Keratinocyte (primary cell): ENCODE measurements around the gene ZNF555. TPM values are rescaled to one million over a fixed set of nuclear protein-coding genes. Genes with fewer than 3 reads are reported as not detected.

Experiments
- DNase-seq: peaks from one replicate; pipeline ENCODE4 v3.0.0-alpha.2; 2011; ENCODE audit warnings: low read depth, missing footprints, low spot score
- FAIRE-seq: peaks from 2 replicates; lab custom pipeline; 2011; peaks lifted over from hg19 to GRCh38; lab: Jason Lieb, UNC
- H2AFZ ChIP-seq: 2 replicates; pipeline ENCODE4 v1.6.0; 2012; ENCODE audit warnings: low read length, control low read depth, inconsistent platforms; ENCODE audit not compliant: control insufficient read depth
- H3K27ac ChIP-seq: 2 replicates; pipeline ENCODE4 v1.5.1; 2011; ENCODE audit warnings: low read length; ENCODE audit not compliant: control insufficient read depth, insufficient read depth
- H3K27me3 ChIP-seq: 3 replicates; pipeline ENCODE4 v1.6.0; 2011; ENCODE audit warnings: low read length; ENCODE audit not compliant: control insufficient read depth, insufficient read depth; ENCODE audit errors: extremely low read depth
- H3K36me3 ChIP-seq, 2 experiments: 2 replicates in 1 of 2; 3 replicates in 1 of 2; pipeline ENCODE4 v1.5.1; 2011; ENCODE audit warnings: low read length in 2 of 2, mild to moderate bottlenecking in 1 of 2; ENCODE audit not compliant: control insufficient read depth in 2 of 2, insufficient read depth in 2 of 2; ENCODE audit errors: extremely low read depth in 1 of 2
- H3K4me1 ChIP-seq: 3 replicates; pipeline ENCODE4 v1.5.1; 2011; ENCODE audit warnings: low read length; ENCODE audit not compliant: control insufficient read depth, insufficient read depth; ENCODE audit errors: extremely low read depth
- H3K4me2 ChIP-seq: 3 replicates; pipeline ENCODE4 v1.6.0; 2011; ENCODE audit warnings: low read depth, low read length; ENCODE audit not compliant: control insufficient read depth, insufficient read depth; ENCODE audit errors: extremely low read depth
- H3K4me3 ChIP-seq, 3 experiments: fragments of 200-600 bp in 1 of 3; sonication (generic) in 1 of 3; 2 replicates in 2 of 3; 3 replicates in 1 of 3; pipeline ENCODE4 v1.5.1; 2011 to 2016; ENCODE audit warnings: low read length in 3 of 3, mild to moderate bottlenecking in 3 of 3, control low read depth in 2 of 3, inconsistent platforms in 1 of 3, low read depth in 1 of 3, mixed read lengths in 1 of 3, mixed run types in 1 of 3, moderate library complexity in 1 of 3; ENCODE audit not compliant: control insufficient read depth in 2 of 3, insufficient read depth in 2 of 3; ENCODE audit errors: extremely low read depth in 1 of 3
- H3K79me2 ChIP-seq: 2 replicates; pipeline ENCODE4 v1.6.0; 2012; ENCODE audit warnings: low read length; ENCODE audit not compliant: control insufficient read depth, insufficient read depth
- H3K9ac ChIP-seq: 3 replicates; pipeline ENCODE4 v1.6.0; 2011; ENCODE audit warnings: low read length; ENCODE audit not compliant: control insufficient read depth, insufficient read depth; ENCODE audit errors: extremely low read depth
- H3K9me1 ChIP-seq: 3 replicates; pipeline ENCODE4 v1.6.0; 2011; ENCODE audit warnings: low read length; ENCODE audit not compliant: control insufficient read depth, insufficient read depth; ENCODE audit errors: extremely low read depth
- H3K9me3 ChIP-seq: 2 replicates; pipeline ENCODE4 v1.5.1; 2012; ENCODE audit warnings: low read depth, low read length; ENCODE audit not compliant: control insufficient read depth
- H4K20me1 ChIP-seq: 3 replicates; pipeline ENCODE4 v1.6.0; 2011; ENCODE audit warnings: low read length; ENCODE audit not compliant: control insufficient read depth, insufficient read depth; ENCODE audit errors: extremely low read depth
- EZH2 ChIP-seq: IDR thresholded peaks from one replicate; pipeline ENCODE4 v1.6.1; 2012; ENCODE audit warnings: inconsistent platforms, mild to moderate bottlenecking, low read length, moderate library complexity
- dilution Hi-C: fragments of 300-500 bp; cut with MboI; formaldehyde crosslinking; loops from one replicate; pipeline ENCODE4 v1.7.0; 2020; ENCODE audit warnings: low sequenced_read_pairs; ENCODE audit not compliant: extremely low pct_ligation_motif_present
- polyA plus RNA-seq, 5 experiments: library from polyadenylated mRNA; depleted of rRNA in 3 of 5; stranded (reverse) in 3 of 5; stranded (forward) in 1 of 5; unstranded in 1 of 5; fragments of >200 nt; gene quantifications; 1 replicate in 1 of 5; 2 replicates in 3 of 5; 3 replicates in 1 of 5; pipeline versions ENCODE4 v1.2.1 to v1.2.3, GENCODE V29; 2011 to 2012; ENCODE audit warnings: missing spikeins in 2 of 5, low read depth in 1 of 5, low replicate concordance in 1 of 5
- TF ChIP-seq, protein P1 (sequence below), 3 experiments: IDR thresholded peaks in 1 of 3; conservative IDR thresholded peaks in 1 of 3; optimal IDR thresholded peaks in 1 of 3; 2 replicates in 2 of 3; 3 replicates in 1 of 3; pipeline versions ENCODE3 to v1.5.1; 2011; ENCODE audit warnings: low read length in 3 of 3, mild to moderate bottlenecking in 3 of 3, moderate library complexity in 2 of 3, control low read depth in 1 of 3, inconsistent platforms in 1 of 3; ENCODE audit not compliant: insufficient read depth in 2 of 3; ENCODE audit errors: extremely low read depth in 1 of 3

The ZNF555 gene
- polyA plus RNA-seq, 1 donor (not counting 4 experiments of a cell fraction or from before 2014, with no cell fraction given): 4.3 TPM

DNA sequence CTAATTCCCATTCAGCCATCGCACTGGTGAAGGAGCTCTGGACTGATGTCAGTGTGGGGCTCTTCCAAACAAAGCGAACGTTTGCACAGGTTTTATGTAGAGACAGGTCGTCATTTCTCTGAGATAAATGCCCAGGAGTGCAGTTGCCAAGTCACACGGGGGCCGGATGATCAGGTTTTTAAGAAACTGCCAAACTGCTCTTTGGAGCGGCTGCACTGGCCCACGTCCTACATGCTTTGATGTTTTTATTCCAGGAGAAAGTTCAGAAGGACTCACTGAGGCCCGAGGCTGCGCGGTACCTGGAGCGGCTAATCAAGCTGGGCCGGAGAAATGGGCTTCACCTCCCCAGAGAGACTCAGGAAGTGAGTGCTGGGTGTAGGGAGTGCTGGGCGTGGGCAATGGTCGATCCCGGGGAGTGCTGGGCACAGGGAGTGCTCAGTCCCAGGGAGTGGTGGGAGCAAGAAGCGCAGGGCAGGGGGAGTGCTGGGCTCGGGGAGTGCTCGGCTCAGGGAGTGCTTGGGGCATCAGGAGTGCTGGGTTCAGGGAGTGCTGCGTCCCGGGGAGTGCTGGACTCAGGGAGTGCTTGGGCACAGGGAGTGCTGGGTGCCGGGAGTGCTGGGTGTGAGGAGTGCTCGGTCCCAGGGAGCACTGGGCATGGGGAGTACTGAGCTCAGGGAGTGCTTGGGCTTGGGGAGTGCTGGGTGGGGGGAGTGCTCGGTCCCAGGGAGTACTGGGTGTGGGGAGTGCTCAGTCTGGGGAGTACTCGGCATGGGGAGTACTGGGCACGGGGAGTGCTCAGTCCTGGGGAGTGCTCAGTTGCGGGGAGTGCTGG, 45.2 kb upstream of the ZNF555 start:
- H4K20me1 ChIP-seq: no peaks in the 10 kb centered on the region
- H3K4me2 ChIP-seq: no peak overlapping the region
- H2AFZ ChIP-seq: no peak overlapping the region
- H3K27ac ChIP-seq: no peak overlapping the region
- TF ChIP-seq EZH2: no peak
- TF ChIP-seq, protein P1, sequence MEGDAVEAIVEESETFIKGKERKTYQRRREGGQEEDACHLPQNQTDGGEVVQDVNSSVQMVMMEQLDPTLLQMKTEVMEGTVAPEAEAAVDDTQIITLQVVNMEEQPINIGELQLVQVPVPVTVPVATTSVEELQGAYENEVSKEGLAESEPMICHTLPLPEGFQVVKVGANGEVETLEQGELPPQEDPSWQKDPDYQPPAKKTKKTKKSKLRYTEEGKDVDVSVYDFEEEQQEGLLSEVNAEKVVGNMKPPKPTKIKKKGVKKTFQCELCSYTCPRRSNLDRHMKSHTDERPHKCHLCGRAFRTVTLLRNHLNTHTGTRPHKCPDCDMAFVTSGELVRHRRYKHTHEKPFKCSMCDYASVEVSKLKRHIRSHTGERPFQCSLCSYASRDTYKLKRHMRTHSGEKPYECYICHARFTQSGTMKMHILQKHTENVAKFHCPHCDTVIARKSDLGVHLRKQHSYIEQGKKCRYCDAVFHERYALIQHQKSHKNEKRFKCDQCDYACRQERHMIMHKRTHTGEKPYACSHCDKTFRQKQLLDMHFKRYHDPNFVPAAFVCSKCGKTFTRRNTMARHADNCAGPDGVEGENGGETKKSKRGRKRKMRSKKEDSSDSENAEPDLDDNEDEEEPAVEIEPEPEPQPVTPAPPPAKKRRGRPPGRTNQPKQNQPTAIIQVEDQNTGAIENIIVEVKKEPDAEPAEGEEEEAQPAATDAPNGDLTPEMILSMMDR (optimal IDR thresholded peaks at IDR 0.05 in 1 of 3, IDR thresholded peaks at IDR 0.05 in 1 of 3, conservative IDR thresholded peaks at IDR 0.05 in 1 of 3; ENCODE audit: extremely low read depth in 1 of 3, insufficient read depth in 2 of 3, low read length in 3 of 3): no peak
- dilution Hi-C loops: no loop called here
- H3K9me3 ChIP-seq: no peaks in the 10 kb centered on the region
- H3K27me3 ChIP-seq: no peaks in the 10 kb centered on the region
- H3K4me1 ChIP-seq: no peaks in the 10 kb centered on the region
- H3K79me2 ChIP-seq: peaks cover 4% of the 10 kb centered on the region
- FAIRE-seq (no peak), DNase-seq (no peak)
- H3K4me3 ChIP-seq: no peak overlapping the region
- peaks cover 25 to 50% of the 10 kb centered on the region in 2 experiments for H3K36me3 ChIP-seq
- H3K9ac ChIP-seq: no peak overlapping the region
- H3K9me1 ChIP-seq: no peaks in the 10 kb centered on the region

DNA sequence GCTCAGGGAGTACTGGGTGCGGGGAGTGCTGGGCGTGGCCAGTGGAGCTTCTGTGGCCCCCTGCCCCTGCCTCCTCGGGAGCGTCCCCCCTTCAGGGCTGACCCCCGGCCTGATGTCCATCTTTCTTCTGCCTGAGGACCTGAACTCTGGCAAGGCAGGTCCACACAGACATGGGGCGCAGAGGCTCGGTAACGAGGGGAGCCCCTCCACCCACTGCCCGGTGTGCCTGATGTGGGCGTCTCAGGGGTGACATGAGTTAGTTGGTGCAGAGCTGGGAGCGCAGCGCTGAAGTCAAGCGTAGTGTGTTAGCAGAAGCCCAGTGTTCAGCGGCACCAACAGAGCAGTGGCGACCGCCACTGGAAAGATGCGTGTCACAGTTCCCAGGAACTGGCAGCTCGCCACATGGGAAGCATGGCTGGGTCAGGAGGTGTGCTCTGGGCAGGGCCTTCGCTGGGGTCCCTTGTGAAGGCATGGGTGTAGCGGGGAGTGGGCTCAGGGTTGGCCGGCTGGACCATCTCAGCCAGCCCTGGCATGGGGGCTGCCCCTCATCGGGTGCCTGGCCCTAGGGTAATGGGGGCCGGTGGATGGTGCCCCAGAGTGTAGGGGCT, 44.5 kb upstream of the ZNF555 start:
- Histone ChIP-seq H3K9ac (no peak overlapping the region), H3K4me1 (no peaks in the 10 kb centered on the region), H3K9me1 (no peaks in the 10 kb centered on the region), H3K27me3 (no peaks in the 10 kb centered on the region), H3K36me3 (peaks cover 25 to 51% of the 10 kb centered on the region in 2 experiments), H3K79me2 (peaks cover 2% of the 10 kb centered on the region), H3K4me3 (no peak overlapping the region), H4K20me1 (no peaks in the 10 kb centered on the region), H3K27ac (no peak overlapping the region), H3K9me3 (no peaks in the 10 kb centered on the region), H3K4me2 (no peak overlapping the region), H2AFZ (no peak overlapping the region)
- dilution Hi-C loops: no loop called here
- FAIRE-seq: no peak
- TF ChIP-seq, protein P1 (optimal IDR thresholded peaks at IDR 0.05 in 1 of 3, IDR thresholded peaks at IDR 0.05 in 1 of 3, conservative IDR thresholded peaks at IDR 0.05 in 1 of 3; ENCODE audit: extremely low read depth in 1 of 3, insufficient read depth in 2 of 3, low read length in 3 of 3): no peak
- no peak for TF ChIP-seq EZH2
- DNase-seq: no peak
